SK-N-SH (cell line): ENCODE measurements around the gene LIMA1.
"Not testable (repeated sequence)": the region's sequence is repeated elsewhere in the genome, so short reads cannot be mapped to it uniquely, and the experiment has no call there.

Source experiments
- CTCF ChIP-seq: fragments of 200-600 bp; sonication (generic); IDR thresholded peaks from 2 replicates; pipeline ENCODE4 v1.6.1; 2017; ENCODE audit warnings: antibody characterized with exemption, mild to moderate bottlenecking, moderate library complexity
- ELF1 ChIP-seq: IDR thresholded peaks from 2 replicates; pipeline ENCODE4 v1.4.0; 2012
- EZH2phosphoT487 ChIP-seq: fragments of 200-600 bp; sonication (generic); IDR thresholded peaks from 2 replicates; pipeline ENCODE4 v1.6.1; 2017; ENCODE audit warnings: low read depth, mixed run types, mild to moderate bottlenecking, antibody characterized with exemption, moderate library complexity, borderline replicate concordance
- MEF2A ChIP-seq: IDR thresholded peaks from 2 replicates; pipeline ENCODE4 v1.4.0; 2012; ENCODE audit warnings: low read depth, borderline replicate concordance
- MXI1 ChIP-seq: IDR thresholded peaks from 2 replicates; pipeline ENCODE4 v1.6.1; 2012; ENCODE audit warnings: mild to moderate bottlenecking, low read depth, low read length, improper control_type of control experiment
- RCOR1 ChIP-seq: fragments of 150-350 bp; IDR thresholded peaks from 2 replicates; pipeline ENCODE4 v1.6.1; 2017; ENCODE audit warnings: antibody characterized with exemption, low read length
- REST ChIP-seq: IDR thresholded peaks from 2 replicates; pipeline ENCODE4 v1.6.1; 2012; ENCODE audit warnings: mild to moderate bottlenecking, low read depth, low read length, moderate library complexity
- RFX5 ChIP-seq: IDR thresholded peaks from 2 replicates; pipeline ENCODE4 v1.6.1; 2012; ENCODE audit warnings: mild to moderate bottlenecking, improper control_type of control experiment, low read length
- SIN3A ChIP-seq: IDR thresholded peaks from 2 replicates; pipeline ENCODE4 v1.6.1; 2012; ENCODE audit warnings: low read depth, mild to moderate bottlenecking, low read length, moderate library complexity, borderline replicate concordance
- TAF1 ChIP-seq: IDR thresholded peaks from 2 replicates; pipeline ENCODE4 v1.6.1; 2012; ENCODE audit warnings: low read depth, mild to moderate bottlenecking, low read length, moderate library complexity, borderline replicate concordance
- USF2 ChIP-seq: fragments of 150-350 bp; IDR thresholded peaks from 2 replicates; pipeline ENCODE4 v1.6.1; 2017; ENCODE audit warnings: antibody characterized with exemption, low read length, low read depth, borderline replicate concordance
- TF ChIP-seq, protein P1 (sequence below): IDR thresholded peaks from 2 replicates; pipeline ENCODE4 v1.4.0; 2012; ENCODE audit warnings: low read depth

GRCh38 chr12:50324077-50324476, 40.8 kb upstream of the LIMA1 start:
- not testable (repeated sequence) for TF ChIP-seq ELF1, CTCF, TAF1, RFX5, EZH2phosphoT487, REST, USF2, RCOR1, MXI1, MEF2A, SIN3A
- TF ChIP-seq, protein P1, sequence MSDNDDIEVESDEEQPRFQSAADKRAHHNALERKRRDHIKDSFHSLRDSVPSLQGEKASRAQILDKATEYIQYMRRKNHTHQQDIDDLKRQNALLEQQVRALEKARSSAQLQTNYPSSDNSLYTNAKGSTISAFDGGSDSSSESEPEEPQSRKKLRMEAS, result not testable (repeated sequence)
